Measurements from ENCODE around the gene ITLN2. TPM values are rescaled to one million over a fixed set of nuclear protein-coding genes. Genes with fewer than 3 reads are reported as not detected.

The ITLN2 gene
- total RNA-seq, result not detected in 2 replicates

DNA sequence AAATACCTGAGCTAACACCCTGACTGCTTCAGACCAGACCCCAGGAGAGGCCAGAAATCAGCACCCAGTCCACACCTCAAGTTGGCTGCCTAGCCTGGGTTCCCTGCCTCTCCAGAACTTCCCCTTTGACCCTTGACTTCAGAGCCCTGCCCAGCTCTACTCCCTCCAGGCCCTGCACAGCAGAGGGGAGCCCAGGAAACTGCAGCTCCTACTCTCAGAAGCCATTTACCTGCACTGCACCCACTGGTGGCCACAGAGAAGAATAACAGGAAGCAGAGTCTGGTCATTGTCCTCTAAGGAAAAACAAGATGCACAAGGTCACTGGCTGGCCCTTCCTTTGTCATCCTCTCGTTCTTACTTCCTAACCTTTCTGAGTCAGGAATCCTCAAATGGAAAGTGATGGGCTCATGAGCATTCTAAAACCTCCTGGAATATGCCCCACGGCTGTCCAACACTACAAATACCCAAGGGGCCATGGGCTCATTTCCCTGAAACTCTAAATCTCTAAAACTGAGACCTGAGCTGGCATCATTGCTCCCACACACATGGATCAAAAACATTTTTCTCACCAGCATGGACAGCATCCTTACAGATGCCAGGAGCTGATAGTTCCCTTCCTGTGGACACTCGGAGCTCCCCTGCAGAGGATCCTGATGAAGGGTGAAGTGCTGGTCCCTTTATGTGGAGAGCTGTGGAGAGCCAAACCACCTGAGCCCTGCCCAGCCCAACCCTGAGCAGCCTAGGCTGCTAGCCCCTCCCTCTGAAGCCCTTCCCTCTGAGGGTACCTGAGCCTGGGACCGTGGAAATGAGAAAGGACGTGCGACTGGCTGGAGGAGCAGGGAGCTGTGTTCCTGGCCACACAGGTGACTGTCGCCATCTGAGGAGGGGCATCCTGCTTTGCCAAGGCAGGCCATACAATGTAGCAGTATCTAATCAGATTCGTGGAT is at the start of gene ITLN2:
ITLN2 (minus strand) TSS at position 652 of the 947 bp plus-strand sequence; CDS start at position 584, 68 bp downstream.
- intact Hi-C loops (cut with micrococcal nuclease), result no loop called here

DNA sequence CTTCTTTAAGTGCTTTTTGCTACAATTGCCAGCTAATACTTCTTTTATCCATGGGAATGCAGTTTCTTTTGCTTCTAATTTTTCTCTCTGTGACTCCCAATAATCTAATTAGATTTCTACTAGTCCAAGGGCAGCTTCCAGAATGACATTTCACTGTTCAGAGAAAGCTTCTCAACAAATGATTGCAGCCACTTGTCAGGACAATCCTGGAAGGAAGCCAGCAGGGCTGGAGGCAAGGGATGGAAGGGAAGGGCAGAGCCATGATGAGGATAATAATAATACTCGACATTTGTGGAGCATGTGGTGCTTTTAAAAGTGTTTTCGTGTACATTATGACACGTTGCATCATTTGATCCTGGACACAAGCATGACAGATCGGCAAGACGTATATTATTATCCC is 46.9 kb upstream of the ITLN2 start:
- intact Hi-C loops (cut with micrococcal nuclease), result no loop called here

DNA sequence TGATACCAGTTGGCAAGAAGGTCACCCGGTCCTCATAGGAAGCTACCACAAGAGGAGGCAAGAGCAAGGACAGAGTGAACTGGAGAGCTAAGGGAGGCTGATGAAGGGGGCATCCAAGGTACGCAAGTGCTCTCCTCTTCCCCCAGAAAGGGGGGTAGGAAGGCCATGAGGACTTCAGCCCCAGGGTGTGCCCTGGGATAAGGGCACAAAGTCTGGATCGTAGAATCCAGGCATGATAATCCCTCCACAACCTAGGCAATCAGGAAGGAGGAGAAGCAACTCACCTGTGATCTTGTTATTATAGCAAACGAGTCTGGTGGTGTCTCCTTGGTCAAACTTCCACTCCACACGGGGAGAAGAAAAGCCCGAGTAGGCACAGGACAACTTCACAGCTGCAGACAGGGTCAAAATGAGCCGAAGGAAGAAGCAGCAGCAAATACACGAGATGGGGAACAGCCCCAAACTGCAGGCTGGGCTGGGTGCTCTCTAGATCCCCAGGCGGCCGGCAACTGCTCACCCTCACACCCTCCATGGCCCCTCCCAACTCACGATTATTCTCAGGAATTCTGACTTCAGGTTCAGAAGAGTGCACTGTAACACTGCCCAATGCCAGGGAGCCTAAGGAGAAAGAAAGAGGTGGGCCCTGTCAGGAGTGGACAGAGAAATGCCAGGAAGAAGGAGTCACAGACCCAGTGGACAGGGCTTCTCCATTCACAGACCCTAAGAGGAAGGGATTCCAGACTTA is 46.3 kb upstream of the ITLN2 start:
- intact Hi-C loops (cut with micrococcal nuclease), result no loop called here

DNA sequence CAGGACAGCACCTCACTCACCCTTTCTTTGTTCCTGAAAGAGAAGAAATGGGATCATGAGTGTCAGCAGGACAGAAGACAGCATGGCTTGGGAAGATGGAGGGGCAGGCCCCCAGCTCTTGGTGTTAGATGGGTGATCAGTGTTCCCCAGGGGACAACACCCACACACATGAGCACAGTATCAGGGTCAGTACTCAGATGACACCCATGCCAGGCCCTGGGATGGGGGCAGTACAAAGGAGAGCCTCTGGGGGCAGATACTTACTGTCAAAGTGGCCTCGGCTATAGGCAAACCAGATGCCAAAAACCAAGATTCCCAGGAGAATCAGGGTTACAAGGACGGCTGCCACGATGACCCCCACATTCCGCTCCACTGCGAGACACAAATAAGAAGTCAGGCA is 44.8 kb upstream of the ITLN2 start:
- intact Hi-C loops (cut with micrococcal nuclease), result no loop called here

DNA sequence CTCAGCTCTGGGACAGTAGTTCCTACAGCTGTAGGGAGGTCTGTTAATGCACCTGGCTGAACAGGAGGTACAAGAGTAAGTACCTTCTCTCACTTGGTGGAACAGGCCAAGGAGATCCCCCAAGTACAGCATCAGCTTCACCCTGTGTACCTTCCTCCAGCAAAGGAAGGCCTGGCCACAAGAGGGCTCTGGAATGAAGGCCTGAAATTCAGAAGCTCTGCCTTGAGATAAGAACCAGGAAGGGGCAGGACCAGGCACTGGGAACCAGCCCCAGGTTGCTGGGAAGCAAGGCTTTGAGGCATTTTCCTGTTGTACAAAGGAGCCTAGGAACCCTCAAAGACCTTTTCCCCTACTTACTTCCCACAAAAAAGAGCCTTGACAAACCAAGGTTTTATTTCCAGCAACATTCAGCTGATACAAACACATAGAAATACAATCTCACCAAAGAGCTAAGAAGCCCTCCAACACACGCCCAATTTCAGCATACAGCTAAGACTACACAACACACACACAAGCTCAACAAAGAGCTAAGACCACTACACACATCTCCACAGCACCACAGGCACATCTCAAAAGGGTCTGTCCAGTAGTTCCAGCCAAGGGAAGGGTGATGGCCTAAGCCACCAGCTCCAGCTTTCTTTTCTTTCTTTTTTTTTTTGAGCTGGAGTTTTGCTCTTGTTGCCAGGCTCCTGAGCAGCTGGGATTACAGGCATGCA is 42.9 kb upstream of the ITLN2 start:
- intact Hi-C loops (cut with micrococcal nuclease), result loop anchor here (1.0 to 2.0 kb wide), 4 partner anchors 23 to 142 kb away; partner anchors contain the start of genes ARHGAP30 and F11R

DNA sequence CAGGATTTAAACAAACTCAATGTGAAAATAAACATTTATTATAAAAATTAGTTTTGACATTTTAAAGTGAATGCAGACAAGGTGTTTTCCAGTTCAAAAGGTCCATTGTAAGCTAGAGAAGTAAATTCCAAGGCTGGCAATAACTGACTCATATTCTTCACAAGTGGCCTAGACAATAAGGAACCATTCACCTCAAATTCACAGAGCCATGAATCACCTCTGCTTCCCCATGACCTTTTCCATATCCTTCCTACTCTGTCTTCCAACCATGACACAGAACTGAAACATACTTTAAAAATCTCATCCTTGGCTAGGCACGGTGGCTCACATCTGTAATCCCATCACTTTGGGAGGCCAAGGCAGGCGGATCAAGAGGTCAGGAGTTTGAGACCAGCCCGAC is 41.6 kb upstream of the ITLN2 start:
- intact Hi-C loops (cut with micrococcal nuclease), result loop anchor here (2.0 kb wide), 2 partner anchors 25 to 73 kb away; partner anchors contain the start of genes ARHGAP30 and F11R

DNA sequence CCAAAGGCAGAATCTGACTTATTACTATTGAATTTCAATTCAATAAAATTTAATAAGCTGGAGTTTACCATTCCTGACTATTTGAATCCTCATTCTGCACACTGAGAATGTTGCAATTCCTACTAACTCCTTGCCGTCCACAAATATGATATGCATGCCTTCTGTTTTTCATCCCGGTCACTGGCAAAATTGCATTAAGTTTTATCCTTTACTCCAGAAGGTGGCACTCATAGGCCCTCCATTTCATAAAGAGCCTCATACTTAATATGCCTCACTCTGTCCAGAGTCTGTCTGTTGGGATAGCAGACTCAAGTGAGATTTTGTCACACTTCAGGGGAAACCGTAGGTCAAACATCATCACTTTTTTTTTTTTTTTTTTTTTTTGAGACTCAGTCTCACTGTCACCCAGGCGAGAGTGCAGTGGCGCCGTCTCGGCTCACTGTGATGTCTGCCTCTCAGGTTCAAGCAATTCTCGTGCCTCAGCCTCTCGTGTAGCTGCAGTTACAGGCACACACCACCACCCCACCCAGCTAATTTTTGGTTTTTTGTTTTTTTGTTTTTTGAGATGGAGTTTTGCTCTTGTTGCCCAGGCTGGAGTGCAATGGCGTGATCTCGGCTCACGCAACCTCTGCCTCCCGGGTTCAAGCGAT is 39.1 kb upstream of the ITLN2 start:
- intact Hi-C loops (cut with micrococcal nuclease), result loop anchor here (1.0 to 5.0 kb wide), 2 partner anchors 104 to 216 kb away; no protein-coding TSS in a partner anchor

DNA sequence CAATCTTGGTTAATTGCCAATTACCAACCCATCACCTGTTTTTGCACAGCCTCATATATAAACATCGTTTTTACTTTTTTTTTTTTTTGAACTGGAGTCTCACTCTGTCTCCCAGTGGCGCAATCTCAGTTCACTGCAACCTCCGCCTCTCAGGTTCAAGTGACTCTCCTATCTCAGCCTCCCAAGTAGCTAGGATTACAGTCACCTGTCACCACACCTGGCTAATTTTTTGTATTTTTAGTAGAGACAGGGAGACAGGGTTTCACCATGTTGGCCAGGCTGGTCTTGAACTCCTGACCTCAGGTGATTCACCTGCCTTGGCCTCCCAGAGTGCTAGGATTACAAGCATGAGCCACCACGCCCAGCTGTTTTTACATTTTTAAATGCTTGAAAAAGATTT is 37.4 kb upstream of the ITLN2 start:
- intact Hi-C loops (cut with micrococcal nuclease), result loop anchor here (5.0 kb wide), 1 partner anchor 215 kb away; no protein-coding TSS in a partner anchor

DNA sequence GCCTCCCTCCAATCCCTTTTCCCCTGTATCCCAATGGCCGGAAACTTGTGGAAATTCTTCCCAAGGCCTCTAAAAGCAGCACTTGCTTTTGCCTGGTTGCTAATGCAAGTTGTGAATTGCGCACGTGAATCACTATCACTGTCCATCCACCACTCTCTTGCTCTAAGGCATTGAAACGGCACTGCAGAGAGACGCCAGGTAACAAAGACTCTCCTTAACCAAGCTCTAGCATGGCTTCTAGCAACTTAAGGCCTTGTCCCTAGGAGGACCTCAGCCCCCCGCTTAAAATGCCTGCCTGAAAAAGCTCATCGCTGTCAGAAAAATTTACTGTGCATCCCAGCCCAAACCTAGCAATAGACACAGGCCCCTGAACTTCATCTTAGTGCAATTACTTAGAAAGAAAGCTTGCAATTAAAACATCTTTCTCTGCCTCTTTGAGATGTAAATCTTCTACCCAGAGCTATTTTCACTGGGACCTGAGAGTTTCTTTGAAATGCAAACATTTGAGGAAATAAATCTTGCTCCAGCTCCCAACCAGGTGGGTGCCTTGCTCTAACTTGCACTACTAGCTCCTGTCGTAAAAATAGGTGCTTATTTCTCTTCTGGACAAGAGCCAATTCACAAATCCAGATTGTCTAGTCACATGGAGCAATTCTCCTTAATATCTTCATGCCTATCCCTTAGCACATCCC is 32.9 kb upstream of the ITLN2 start:
- intact Hi-C loops (cut with micrococcal nuclease), result no loop called here

DNA sequence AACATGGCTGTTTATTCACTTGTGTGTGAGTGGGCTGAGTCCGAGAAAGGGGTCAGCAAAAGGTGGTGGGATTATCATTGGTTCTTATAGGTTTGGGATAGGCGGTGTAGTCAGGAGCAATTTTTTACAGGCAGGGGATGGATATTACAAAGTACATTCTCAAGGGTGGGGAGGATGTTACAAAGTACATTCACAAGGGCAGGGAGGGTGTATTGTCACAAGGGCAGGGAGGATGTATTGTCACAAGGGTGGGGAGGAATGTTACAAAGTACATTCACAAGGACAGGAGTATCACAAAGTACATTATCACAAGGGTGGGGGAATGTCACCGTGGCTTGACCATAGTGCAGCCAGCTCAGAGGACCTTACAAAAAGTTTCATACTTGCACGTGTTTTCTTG is 31.1 kb upstream of the ITLN2 start:
- intact Hi-C loops (cut with micrococcal nuclease), result no loop called here

DNA sequence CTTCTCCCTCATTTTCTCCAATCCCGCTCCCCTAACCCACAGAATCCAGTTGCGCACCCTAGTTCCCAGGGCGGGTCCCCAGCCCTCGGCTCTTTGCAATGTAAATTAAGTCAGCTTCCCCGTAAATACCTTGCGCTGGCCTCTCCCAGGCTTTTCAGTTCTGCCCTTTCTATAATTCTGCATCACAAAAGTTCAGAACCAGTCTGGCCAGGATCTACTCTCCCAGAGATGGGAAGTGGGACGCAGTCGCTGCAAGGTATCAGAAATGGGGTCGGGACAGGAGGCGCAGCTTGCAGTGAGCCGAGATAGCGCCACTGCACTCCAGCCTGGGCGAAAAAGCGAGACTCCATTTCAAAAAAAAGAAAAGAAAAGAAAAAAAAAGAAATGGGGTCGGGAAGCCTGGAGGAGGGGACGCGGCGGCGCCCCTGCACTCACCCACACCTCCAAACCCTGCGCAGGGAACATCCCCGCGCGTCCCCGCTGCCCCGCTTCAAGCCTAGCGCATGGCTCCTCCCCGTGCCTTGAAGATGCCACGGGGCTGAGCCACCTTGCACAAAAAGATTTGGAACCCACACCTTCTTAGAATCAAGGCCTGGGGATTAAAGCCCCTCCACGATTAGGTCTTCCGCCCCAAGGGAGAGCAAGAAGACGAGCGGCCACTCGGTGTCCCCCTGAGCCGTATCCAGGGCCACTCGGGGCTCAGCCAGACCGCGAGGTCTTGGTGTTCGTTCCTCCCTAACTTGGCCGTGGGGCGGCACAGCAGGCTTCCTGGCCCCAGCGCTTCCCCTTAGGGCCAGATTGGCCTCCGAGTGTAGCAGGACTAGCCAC is 27.2 kb upstream of the ITLN2 start:
- intact Hi-C loops (cut with micrococcal nuclease), result no loop called here

DNA sequence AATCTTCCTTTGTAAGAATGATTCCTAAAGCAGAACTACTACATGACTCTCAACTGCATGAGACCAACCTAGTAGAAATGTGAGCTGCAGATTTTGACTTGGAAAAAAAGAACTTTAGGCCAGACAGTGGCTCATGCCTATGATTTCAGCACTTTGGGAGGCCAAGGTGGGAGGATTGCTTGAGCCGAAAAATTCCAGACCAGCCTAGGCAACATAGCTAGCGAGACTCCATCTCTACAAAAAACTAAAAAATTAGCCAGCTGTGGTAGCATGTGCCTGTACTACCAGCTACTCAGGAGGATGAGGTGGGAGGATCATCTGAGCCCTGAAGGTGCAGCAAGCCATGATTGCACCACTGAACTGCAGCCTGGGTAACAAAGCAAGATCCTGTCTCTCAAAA is 24.7 kb upstream of the ITLN2 start:
- intact Hi-C loops (cut with micrococcal nuclease), result no loop called here

DNA sequence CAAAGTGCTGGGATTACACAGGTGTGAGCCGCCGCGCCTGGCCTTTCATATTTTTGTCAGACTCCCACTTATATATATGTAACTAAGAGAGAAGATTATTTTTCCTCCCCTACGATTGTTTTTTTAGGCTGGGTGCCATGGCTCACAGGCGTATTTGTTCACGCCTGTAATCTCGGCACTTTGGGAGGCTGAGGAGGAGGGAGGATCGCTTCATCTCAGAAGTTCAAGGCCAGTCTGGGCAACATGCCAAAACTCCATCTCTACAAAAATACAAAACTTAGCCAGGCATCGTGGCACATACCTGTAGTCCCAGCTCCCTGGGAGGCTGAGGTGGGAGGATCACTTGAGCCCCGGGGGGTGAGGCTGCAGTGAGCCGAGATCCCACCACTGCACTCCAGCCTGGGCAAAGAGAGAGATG is 23.9 kb upstream of the ITLN2 start:
- intact Hi-C loops (cut with micrococcal nuclease), result no loop called here

DNA sequence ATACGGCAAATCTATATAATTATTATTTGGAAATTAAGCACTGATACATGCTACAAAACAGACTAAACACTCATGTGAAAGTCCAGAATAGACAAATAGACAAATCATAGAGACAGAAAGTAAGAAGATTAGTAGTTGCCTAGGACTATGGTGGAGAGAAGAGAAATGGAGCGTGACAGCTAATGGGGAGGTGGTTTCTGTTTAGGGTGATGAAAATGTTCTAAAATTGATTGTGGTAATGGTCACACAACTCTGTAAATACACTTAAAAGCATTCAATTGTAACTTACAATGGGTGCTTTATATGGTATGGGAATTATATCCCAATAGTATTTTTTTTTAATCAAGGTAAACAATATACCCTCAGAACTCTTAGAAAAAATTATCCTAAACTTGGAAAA is 20.4 kb upstream of the ITLN2 start:
- intact Hi-C loops (cut with micrococcal nuclease), result no loop called here

DNA sequence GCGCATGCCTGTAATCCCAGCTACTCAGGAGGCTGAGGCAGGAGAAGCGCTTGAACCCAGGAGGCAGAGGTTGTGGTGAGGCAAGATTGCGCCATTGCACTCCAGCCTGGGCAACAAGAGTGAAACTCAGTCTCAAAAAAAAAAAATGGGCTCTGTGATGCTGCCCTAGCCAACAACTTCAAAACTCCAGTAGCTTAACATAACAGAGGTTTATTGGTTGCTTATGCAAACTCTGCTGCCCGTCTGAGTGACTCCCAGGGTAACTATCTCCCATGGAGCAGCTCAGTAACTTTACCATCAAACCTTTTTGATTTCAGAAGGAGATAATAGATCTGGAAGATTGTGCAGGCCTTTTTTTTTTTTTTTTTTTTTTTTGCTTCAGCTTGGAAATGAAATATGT is 18.9 kb upstream of the ITLN2 start:
- intact Hi-C loops (cut with micrococcal nuclease), result no loop called here

DNA sequence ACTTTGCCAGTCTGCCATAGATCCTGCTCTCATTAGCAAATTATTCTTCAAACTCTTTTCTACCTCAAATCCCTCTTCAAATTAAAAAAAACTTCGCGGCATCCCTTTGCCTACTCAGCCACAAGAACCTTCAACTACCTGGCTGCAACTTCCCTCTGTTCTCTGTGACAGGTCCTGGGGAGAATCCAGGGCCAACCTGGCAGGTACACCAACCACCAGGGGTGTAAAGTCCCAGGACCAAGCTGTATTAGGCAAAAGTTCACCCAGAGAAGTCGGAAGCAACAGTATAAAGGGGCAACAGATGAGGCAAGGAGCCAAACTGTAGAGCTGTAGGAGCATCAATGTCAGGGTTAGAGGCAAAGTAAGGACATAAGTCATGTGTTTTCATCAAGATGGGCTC is 18.3 kb upstream of the ITLN2 start:
- intact Hi-C loops (cut with micrococcal nuclease), result no loop called here

DNA sequence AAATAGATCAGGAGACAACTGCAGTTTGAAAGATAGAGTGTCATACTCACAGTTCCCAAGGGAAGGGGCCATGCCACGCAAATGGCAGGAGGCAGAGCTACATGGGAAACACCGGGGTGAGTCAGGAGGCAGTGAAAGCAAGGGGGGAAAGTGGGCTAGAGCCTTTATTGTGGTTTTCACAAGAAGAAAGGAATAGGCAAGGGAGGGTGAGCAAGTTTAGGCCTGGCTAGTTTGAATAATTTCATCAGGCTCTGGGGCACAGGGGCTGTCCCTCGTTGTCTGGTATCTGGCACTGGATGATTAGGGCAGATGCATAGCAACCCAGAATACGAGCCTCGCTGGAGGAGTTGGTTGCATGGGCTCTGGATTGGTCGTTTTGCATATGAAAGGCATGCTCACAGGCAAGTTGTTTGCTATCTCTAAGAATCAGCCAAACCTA is 17.0 kb upstream of the ITLN2 start:
- intact Hi-C loops (cut with micrococcal nuclease), result no loop called here

DNA sequence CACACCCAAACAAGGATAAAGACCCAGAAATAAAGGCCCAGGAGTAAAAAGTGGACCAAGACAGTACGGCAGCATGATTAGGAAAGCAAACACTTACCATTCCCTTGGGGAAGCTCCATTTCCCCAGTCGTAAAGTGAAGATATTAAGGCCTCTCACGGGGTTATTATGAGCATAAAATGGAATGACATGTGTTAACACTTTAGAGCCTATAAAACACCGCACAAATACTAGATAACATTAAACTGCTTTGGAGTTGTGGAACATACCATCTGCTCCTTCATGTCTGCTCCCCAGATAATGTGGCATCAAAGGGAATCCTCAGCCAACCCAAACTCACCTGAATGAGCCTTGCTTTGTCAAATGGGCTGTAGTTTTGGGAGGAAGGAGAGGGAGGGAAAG is 8.9 kb upstream of the ITLN2 start:
- intact Hi-C loops (cut with micrococcal nuclease), result no loop called here

DNA sequence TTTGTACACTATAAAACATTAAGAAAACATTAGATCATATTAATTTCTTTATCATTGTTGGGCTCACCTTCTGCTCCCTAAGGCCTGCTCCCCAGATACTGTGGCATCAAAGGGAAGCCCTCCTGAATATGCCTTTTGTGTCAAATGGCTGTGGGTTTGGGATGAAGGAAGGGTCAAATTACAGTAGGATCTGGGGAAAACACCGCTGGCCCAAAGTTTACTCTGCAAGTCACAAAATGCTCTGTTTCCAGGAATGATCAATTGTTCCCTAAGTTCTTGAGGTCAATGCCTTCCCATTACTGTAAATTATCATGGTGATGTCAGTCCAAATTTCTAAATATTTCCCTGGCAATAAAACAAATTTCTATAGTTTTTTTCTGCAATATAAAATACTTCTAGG is 6.8 kb upstream of the ITLN2 start:
- intact Hi-C loops (cut with micrococcal nuclease), result no loop called here
